ENCODE data around the gene NHEJ1. TPM values are rescaled to one million over a fixed set of nuclear protein-coding genes. Genes with fewer than 3 reads are reported as not detected.

The NHEJ1 gene
- total and polyA plus RNA-seq, 2 of the 13 experiments (the other 11 are each of a cell fraction or from before 2014, with no cell fraction given): 30.0 to 30.7 TPM

DNA sequence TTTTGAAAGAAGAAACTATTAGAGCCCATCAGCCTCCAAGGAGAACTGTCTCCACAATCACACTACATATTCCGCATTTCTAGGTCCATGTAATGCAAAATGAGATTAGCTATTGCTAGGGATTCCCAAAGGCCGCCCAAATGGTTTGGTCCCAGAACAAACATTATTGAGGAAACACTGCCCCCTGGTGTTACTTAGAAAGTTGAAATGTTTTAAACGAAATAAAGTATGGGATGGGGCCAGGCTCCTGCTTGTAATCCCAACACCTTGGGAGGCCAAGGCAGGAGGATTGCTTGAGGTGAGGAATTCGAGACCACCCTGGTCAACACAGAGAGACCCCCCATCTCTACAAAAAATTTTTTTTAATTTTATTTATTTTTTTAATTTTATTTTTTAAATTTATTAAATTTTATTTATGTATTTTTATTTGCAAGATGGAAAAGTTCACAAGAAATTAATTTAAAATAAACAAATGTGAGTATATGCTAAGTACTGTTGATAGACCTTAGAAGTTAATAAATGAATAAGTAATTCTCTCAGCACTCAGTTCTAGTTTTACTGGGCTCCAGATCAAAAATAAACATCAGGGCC, 5.5 kb downstream of the NHEJ1 start (continued):
- TF ChIP-seq FOSL2 (CRISPR knock-in tag; IDR thresholded peaks at IDR 0.05): no peak
- TF ChIP-seq MEF2D (CRISPR knock-in tag; IDR thresholded peaks at IDR 0.05): no peak
- TF ChIP-seq, protein P1, sequence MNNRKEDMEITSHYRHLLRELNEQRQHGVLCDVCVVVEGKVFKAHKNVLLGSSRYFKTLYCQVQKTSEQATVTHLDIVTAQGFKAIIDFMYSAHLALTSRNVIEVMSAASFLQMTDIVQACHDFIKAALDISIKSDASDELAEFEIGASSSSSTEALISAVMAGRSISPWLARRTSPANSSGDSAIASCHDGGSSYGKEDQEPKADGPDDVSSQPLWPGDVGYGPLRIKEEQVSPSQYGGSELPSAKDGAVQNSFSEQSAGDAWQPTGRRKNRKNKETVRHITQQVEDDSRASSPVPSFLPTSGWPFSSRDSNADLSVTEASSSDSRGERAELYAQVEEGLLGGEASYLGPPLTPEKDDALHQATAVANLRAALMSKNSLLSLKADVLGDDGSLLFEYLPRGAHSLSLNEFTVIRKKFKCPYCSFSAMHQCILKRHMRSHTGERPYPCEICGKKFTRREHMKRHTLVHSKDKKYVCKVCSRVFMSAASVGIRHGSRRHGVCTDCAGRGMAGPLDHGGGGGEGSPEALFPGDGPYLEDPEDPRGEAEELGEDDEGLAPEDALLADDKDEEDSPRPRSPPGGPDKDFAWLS (CRISPR knock-in tag; IDR thresholded peaks at IDR 0.05; ENCODE audit: borderline replicate concordance): no peak
- 0 out of 2 replicates have a peak, but pooled peaks have one; percentile 27 for TF ChIP-seq GATAD2A (CRISPR knock-in tag; IDR thresholded peaks at IDR 0.05)
- peak in 1 of 2 experiments; percentile 66; a peak in 1 of 4 replicates for TF ChIP-seq KLF16 (CRISPR knock-in tag; IDR thresholded peaks at IDR 0.05)
- TF ChIP-seq MTA1 (CRISPR knock-in tag; IDR thresholded peaks at IDR 0.05; ENCODE audit: borderline replicate concordance): no peak
- no peak for TF ChIP-seq RBAK (CRISPR knock-in tag; IDR thresholded peaks at IDR 0.05)
- TF ChIP-seq MBNL3 (CRISPR knock-in tag; conservative IDR thresholded peaks at IDR 0.05): no peak
- no peak for TF ChIP-seq ZNF264 (CRISPR knock-in tag; IDR thresholded peaks at IDR 0.05)
- TF ChIP-seq ZNF460 (CRISPR knock-in tag; IDR thresholded peaks at IDR 0.05; ENCODE audit: borderline replicate concordance): no peak
- 0 out of 2 replicates have a peak, but pooled peaks have one; percentile 9 for TF ChIP-seq SOX5 (CRISPR knock-in tag; IDR thresholded peaks at IDR 0.05; ENCODE audit: borderline replicate concordance)
- TF ChIP-seq, protein P2, sequence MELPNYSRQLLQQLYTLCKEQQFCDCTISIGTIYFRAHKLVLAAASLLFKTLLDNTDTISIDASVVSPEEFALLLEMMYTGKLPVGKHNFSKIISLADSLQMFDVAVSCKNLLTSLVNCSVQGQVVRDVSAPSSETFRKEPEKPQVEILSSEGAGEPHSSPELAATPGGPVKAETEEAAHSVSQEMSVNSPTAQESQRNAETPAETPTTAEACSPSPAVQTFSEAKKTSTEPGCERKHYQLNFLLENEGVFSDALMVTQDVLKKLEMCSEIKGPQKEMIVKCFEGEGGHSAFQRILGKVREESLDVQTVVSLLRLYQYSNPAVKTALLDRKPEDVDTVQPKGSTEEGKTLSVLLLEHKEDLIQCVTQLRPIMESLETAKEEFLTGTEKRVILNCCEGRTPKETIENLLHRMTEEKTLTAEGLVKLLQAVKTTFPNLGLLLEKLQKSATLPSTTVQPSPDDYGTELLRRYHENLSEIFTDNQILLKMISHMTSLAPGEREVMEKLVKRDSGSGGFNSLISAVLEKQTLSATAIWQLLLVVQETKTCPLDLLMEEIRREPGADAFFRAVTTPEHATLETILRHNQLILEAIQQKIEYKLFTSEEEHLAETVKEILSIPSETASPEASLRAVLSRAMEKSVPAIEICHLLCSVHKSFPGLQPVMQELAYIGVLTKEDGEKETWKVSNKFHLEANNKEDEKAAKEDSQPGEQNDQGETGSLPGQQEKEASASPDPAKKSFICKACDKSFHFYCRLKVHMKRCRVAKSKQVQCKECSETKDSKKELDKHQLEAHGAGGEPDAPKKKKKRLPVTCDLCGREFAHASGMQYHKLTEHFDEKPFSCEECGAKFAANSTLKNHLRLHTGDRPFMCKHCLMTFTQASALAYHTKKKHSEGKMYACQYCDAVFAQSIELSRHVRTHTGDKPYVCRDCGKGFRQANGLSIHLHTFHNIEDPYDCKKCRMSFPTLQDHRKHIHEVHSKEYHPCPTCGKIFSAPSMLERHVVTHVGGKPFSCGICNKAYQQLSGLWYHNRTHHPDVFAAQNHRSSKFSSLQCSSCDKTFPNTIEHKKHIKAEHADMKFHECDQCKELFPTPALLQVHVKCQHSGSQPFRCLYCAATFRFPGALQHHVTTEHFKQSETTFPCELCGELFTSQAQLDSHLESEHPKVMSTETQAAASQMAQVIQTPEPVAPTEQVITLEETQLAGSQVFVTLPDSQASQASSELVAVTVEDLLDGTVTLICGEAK (IDR thresholded peaks at IDR 0.05): no peak
- TF ChIP-seq, protein P2 (CRISPR knock-in tag; IDR thresholded peaks at IDR 0.05): no peak
- TF ChIP-seq ZFP36L1 (CRISPR knock-in tag; IDR thresholded peaks at IDR 0.05): no peak
- TF ChIP-seq SMC3 (IDR thresholded peaks at IDR 0.05; ENCODE audit: low read length): peak; percentile 96
- TF ChIP-seq, protein P3, sequence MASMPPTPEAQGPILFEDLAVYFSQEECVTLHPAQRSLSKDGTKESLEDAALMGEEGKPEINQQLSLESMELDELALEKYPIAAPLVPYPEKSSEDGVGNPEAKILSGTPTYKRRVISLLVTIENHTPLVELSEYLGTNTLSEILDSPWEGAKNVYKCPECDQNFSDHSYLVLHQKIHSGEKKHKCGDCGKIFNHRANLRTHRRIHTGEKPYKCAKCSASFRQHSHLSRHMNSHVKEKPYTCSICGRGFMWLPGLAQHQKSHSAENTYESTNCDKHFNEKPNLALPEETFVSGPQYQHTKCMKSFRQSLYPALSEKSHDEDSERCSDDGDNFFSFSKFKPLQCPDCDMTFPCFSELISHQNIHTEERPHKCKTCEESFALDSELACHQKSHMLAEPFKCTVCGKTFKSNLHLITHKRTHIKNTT (CRISPR knock-in tag; IDR thresholded peaks at IDR 0.05): no peak
- TF ChIP-seq ZSCAN22 (CRISPR knock-in tag; IDR thresholded peaks at IDR 0.05): no peak

All from HepG2 (cell line).